ENCODE results near the gene KRT73. TPM values are rescaled to one million over a fixed set of nuclear protein-coding genes. Genes with fewer than 3 reads are reported as not detected.

KRT73 gene
- total and polyA plus RNA-seq, 2 experiments from 2014 or later, result not detected

DNA sequence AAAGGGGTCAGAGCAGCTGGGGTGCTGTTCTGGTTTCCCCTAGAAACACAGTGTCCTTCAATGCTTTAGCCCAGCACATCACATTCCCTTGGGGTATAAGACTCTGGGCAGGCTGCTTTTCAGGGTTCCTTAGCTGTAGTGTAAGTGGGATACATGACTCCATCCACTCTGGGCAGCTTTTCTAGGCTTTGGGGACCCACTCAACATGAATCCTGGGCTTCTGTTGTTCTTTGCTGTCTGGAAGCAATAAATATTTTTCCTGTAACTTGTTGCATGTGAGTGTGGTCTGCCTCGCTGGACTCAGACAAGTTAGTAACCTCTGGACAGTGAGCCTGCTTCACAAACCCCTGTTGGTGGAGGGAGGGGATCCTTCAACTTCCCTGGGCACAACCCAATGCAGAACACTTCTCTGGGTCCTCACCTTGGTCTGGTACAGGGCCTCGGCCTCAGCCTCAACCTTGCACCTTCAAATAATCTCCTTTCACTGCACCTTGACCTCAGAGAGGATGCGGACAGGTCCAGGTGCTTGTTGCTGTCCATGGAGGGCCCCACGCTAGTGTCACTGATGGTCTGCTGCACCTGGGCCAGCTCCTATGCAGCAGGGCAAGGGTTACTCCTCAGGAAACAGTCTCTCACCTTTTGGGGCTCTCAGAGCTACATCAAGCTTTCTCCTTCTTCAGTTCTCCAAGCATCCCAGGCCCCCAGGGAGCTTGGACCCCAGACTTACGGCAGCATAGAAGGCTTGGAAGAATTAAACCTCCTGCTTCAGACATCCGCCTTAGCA, 13.5 kb upstream of the KRT73 start:
- Histone ChIP-seq H3K4me3 (no peak overlapping the region), H3K4me2 (no peak overlapping the region), H3K9me3 (ENCODE audit: low read depth) (no peaks in the 10 kb centered on the region), H3K9me2 (replicated peaks; ENCODE audit: insufficient read depth) (no peaks in the 10 kb centered on the region), H3K27me3 (peaks cover 4% of the 10 kb centered on the region), H3K4me1 (ENCODE audit: insufficient read depth) (peaks cover 3% of the 10 kb centered on the region), H3K36me3 (replicated peaks; ENCODE audit: insufficient read depth, low read depth) (no peaks in the 10 kb centered on the region), H3K27ac (no peak overlapping the region), H4K20me1 (ENCODE audit: insufficient read depth, poor library complexity, severe bottlenecking) (no peaks in the 10 kb centered on the region), H3K79me2 (no peaks in the 10 kb centered on the region), H2AFZ (no peak overlapping the region)
- no peak for DNase-seq (ENCODE audit: low spot score)
- WGBS (ENCODE audit: low lambda C conversion rate, missing lambda C conversion rate), result 86% methylated on average over 6 of the region's 6 CpGs
- TF ChIP-seq, protein P1, sequence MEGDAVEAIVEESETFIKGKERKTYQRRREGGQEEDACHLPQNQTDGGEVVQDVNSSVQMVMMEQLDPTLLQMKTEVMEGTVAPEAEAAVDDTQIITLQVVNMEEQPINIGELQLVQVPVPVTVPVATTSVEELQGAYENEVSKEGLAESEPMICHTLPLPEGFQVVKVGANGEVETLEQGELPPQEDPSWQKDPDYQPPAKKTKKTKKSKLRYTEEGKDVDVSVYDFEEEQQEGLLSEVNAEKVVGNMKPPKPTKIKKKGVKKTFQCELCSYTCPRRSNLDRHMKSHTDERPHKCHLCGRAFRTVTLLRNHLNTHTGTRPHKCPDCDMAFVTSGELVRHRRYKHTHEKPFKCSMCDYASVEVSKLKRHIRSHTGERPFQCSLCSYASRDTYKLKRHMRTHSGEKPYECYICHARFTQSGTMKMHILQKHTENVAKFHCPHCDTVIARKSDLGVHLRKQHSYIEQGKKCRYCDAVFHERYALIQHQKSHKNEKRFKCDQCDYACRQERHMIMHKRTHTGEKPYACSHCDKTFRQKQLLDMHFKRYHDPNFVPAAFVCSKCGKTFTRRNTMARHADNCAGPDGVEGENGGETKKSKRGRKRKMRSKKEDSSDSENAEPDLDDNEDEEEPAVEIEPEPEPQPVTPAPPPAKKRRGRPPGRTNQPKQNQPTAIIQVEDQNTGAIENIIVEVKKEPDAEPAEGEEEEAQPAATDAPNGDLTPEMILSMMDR (IDR thresholded peaks at IDR 0.05; ENCODE audit: poor library complexity), result no peak
- TF ChIP-seq EZH2phosphoT487 (IDR thresholded peaks at IDR 0.05; ENCODE audit: low read depth, severe bottlenecking, unreplicated experiment) (no peak), EZH2 (IDR thresholded peaks at IDR 0.05; ENCODE audit: borderline replicate concordance) (no peak)

DNA sequence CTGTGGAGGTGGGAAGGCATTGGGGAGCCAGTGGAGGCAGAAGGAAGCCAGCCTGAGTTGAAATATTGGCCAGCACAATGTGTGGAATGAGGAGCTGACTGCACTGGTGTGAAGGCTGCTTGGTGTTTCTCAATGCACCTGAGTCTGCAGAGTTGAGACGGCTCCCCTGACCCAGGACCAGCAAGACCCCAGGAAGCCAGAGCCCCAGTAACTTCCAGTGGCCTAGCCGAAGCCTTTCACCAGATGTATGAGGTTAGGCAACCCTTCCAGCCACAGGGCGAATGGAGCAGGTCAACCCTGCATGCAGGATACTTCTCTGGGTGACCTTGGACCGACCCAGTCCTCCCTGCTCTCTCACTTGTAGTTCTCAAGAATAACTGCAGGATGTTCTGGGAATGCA, 12.9 kb upstream of the KRT73 start:
- H3K4me3 ChIP-seq, result no peak overlapping the region
- TF ChIP-seq, protein P1 (IDR thresholded peaks at IDR 0.05; ENCODE audit: poor library complexity), result no peak
- TF ChIP-seq EZH2phosphoT487 (IDR thresholded peaks at IDR 0.05; ENCODE audit: low read depth, severe bottlenecking, unreplicated experiment) (no peak), EZH2 (IDR thresholded peaks at IDR 0.05; ENCODE audit: borderline replicate concordance) (no peak)
- H3K36me3 ChIP-seq (replicated peaks; ENCODE audit: insufficient read depth, low read depth), result no peaks in the 10 kb centered on the region
- no peaks in the 10 kb centered on the region for H4K20me1 ChIP-seq (ENCODE audit: insufficient read depth, poor library complexity, severe bottlenecking)
- no peak overlapping the region for H2AFZ ChIP-seq
- H3K4me1 ChIP-seq (ENCODE audit: insufficient read depth), result no peaks in the 10 kb centered on the region
- H3K79me2 ChIP-seq, result no peaks in the 10 kb centered on the region
- DNase-seq (ENCODE audit: low spot score), result no peak
- H3K9me2 ChIP-seq (replicated peaks; ENCODE audit: insufficient read depth), result no peaks in the 10 kb centered on the region
- no peak overlapping the region for H3K27ac ChIP-seq
- no peaks in the 10 kb centered on the region for H3K9me3 ChIP-seq (ENCODE audit: low read depth)
- no peak overlapping the region for H3K4me2 ChIP-seq
- WGBS (ENCODE audit: low lambda C conversion rate, missing lambda C conversion rate), result 67% methylated on average over 4 of the region's 4 CpGs
- peaks cover 8% of the 10 kb centered on the region for H3K27me3 ChIP-seq

GRCh38 chr12:52630599-52631200, 12.3 kb upstream of the KRT73 start:
- no peaks in the 10 kb centered on the region for H3K9me3 ChIP-seq (ENCODE audit: low read depth)
- DNase-seq (ENCODE audit: low spot score), result no peak
- no peak overlapping the region for H3K4me2 ChIP-seq
- no peaks in the 10 kb centered on the region for H3K9me2 ChIP-seq (replicated peaks; ENCODE audit: insufficient read depth)
- TF ChIP-seq EZH2 (IDR thresholded peaks at IDR 0.05; ENCODE audit: borderline replicate concordance), result no peak
- TF ChIP-seq EZH2phosphoT487 (IDR thresholded peaks at IDR 0.05; ENCODE audit: low read depth, severe bottlenecking, unreplicated experiment), result no peak
- TF ChIP-seq, protein P1 (IDR thresholded peaks at IDR 0.05; ENCODE audit: poor library complexity), result no peak
- H3K36me3 ChIP-seq (replicated peaks; ENCODE audit: insufficient read depth, low read depth), result no peaks in the 10 kb centered on the region
- WGBS (ENCODE audit: low lambda C conversion rate, missing lambda C conversion rate), result 81% methylated on average over 4 of the region's 4 CpGs
- peaks cover 10% of the 10 kb centered on the region for H3K27me3 ChIP-seq
- no peaks in the 10 kb centered on the region for H3K79me2 ChIP-seq
- no peak overlapping the region for H3K4me3 ChIP-seq
- H2AFZ ChIP-seq, result no peak overlapping the region
- H4K20me1 ChIP-seq (ENCODE audit: insufficient read depth, poor library complexity, severe bottlenecking), result no peaks in the 10 kb centered on the region
- H3K27ac ChIP-seq, result no peak overlapping the region
- H3K4me1 ChIP-seq (ENCODE audit: insufficient read depth), result no peaks in the 10 kb centered on the region
